Measurements from ENCODE around the gene FOXB1.

DNA sequence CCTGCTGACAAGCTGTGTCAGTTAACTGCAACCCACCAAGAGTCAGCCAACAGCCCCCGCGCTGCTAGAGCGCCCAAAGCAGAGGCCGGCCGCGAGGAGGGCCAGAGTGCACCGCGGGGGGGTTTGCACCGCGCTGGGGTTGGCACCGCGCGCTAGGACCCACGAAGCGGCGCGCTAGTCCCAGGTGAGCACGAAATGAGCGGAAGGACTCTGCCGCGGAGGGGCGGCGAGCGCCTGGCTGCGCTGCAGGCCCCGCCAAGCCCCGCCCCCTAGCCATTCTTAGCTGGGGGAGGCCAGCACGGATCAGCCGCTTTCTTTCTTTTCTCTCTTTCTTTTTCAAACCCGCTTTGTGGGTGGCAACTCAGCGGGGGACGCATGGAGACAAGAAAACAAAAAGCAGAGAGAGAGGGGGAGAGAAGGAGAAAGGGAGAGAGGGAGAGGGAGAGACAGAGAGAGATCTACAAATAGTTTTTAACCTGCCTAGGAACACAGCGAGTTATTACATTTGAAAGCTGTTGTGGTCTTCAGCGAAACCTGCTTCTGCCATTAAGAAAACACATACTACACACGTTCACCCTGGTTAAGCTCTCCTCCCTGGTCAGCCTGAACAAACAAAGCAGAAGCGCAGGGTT is 6.9 kb upstream of the FOXB1 start:
- no peak for TF ChIP-seq EP300 (IDR thresholded peaks at IDR 0.05; ENCODE audit: low read depth)
- TF ChIP-seq, protein P1, sequence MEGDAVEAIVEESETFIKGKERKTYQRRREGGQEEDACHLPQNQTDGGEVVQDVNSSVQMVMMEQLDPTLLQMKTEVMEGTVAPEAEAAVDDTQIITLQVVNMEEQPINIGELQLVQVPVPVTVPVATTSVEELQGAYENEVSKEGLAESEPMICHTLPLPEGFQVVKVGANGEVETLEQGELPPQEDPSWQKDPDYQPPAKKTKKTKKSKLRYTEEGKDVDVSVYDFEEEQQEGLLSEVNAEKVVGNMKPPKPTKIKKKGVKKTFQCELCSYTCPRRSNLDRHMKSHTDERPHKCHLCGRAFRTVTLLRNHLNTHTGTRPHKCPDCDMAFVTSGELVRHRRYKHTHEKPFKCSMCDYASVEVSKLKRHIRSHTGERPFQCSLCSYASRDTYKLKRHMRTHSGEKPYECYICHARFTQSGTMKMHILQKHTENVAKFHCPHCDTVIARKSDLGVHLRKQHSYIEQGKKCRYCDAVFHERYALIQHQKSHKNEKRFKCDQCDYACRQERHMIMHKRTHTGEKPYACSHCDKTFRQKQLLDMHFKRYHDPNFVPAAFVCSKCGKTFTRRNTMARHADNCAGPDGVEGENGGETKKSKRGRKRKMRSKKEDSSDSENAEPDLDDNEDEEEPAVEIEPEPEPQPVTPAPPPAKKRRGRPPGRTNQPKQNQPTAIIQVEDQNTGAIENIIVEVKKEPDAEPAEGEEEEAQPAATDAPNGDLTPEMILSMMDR (IDR thresholded peaks at IDR 0.05) = no peak
- no peak for TF ChIP-seq POLR2A (IDR thresholded peaks at IDR 0.05)

Measured in transverse colon (tissue), 3 donors.